SKM-1 treated with dmso at 0.1 percent for 144 hours (cell line): ENCODE measurements around the gene CIAO1.
"Not testable (repeated sequence)": the region's sequence is repeated elsewhere in the genome, so short reads cannot be mapped to it uniquely, and the experiment has no call there.

Experiments
- DNase-seq: peaks from one replicate; lab custom pipeline; 2025; ENCODE audit not compliant: unreplicated experiment; lab: John Stamatoyannopoulos, UW

Gene CIAO1

GRCh38 chr2:96265840-96266679 lies at the start of gene CIAO1, which contains the start of gene TMEM127:
CIAO1 (plus strand) TSS chr2:96266225; CDS start chr2:96266351, 126 bp downstream.
TMEM127 (minus strand) TSS chr2:96265997; CDS start chr2:96265381, 616 bp downstream.
- peak; percentile 96 for DNase-seq

DNA sequence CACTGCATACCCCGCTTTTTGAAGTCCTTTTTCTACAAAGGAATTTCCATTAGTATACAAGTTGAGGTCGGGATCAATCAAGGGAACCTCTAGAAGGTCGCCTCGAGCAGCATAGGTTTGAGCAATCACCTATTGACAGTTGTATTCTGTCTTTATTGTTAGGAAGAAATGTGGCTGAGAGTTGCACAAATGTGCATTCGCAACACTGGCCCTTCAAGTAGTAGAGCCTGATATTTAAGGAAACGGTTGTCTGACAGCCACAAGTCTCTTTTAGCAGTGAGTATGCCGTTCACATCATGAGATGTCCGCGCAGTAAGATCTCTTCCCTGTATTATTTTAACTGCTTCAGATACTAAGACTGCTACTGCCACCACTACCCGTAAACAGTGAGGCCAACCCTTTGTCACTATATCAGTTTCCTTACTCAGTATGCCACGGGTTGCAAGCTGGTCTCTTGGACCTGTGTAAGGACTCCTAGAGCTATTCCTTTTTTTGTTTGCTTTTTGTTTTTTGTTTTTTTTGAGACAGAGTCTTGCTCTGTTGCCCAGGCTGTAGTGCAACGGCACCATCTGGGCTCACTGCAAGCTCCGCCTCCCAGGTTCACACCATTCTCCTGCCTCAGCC lies 47.4 kb upstream of the CIAO1 start:
- DNase-seq: peak; percentile 17

DNA sequence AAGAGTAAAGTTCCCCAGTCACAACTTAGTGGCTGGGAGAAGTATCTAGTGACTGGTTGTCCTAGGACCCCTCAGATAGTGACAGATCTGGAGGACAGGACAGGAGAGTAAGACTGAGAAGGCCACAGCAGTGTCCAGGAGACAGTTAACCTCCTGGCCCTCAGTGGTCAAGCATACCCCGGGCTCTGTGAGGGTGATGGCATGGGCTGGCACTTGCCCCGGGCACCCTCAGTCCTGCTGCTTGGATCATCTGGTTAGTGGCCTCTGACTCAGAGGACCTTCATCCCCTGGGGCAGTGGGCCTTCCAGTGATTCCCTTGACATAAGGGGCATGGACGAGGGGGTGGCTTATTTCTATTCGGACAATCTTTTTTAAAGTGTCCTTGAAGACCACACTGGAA lies 46.1 kb upstream of the CIAO1 start:
- not testable (repeated sequence) for DNase-seq

DNA sequence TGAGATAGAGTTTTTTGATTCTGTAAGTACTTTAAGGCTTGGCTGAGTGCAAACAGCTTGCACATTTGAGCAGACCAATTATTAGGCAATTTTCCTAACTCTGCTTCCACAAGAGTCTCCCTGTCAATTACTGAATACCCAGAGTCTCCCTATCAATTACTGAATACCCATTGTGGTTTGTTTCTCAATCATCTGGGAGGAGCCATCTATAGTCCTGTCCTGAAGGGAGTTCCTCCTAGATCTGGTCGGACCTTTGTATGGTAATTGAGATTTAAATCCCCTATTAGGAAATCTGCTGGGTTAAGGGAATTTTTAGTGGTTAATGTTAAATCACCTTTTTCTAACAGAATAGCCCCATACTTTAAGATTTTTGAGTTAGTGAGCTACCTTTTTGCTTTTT lies 44.9 kb upstream of the CIAO1 start:
- peak; percentile 73 for DNase-seq

DNA sequence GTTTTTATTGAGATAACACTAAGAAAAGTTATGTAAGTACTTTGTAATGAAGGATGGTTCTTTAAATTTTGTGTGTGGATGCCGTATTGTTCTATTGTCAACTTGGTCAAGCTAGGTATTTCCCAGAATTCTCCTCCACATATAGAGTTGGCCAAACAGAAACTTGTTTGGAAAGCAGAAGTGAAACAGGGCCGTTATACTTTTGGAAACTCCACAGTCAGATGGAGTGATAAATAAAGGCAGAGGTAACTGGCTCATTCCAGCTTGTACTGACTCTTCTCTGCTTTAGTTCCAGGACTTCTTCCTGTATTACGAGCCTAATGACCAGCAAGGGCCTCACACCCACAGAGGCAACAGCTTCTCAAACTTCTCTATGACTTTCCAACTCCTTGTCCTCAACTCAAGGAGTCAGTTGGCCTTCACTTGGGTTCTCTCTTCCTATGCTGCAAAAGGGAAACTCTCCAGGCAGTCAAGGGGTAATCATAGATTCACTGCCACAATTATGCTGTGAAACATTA lies 41.0 kb upstream of the CIAO1 start:
- peak; percentile 85 for DNase-seq

GRCh38 chr2:96231316-96231715 lies 34.7 kb upstream of the CIAO1 start:
- DNase-seq: no peak

GRCh38 chr2:96233436-96233835 lies 32.6 kb upstream of the CIAO1 start:
- DNase-seq: peak; percentile 35

GRCh38 chr2:96233880-96234316 lies 32.1 kb upstream of the CIAO1 start:
- peak; percentile 52 for DNase-seq

- no peak for DNase-seq
Observed at GRCh38 chr2:96236882-96237281, 29.1 kb upstream of the CIAO1 start.

GRCh38 chr2:96238266-96238665 lies 27.8 kb upstream of the CIAO1 start:
- DNase-seq: no peak

- DNase-seq: no peak
Observed at GRCh38 chr2:96239091-96239490, 26.9 kb upstream of the CIAO1 start.

DNA sequence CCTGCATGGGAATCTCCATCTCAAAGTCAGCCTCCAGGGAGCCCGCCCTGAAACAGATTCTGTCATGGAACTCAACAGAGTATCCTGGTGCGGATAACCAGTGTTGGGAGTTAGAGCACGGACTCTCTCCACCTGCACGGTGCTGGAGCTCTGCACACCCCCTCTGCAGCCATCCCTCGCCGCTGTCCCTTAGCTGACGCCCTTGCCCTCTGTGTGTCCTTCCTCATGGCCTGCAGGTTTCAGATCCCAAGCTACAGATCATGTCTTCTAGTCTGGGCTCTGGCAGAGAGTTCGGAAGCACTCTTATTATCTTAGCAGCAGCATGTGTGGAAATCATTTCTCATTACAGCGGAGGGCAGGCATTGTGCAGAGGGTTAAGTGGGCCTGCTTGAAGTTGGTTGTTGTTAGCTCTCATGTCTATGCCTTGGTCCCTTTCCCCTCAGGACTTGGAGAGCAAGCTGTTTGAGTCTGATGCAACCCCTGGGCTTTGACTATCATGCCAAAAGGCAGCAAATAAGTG lies 26.2 kb upstream of the CIAO1 start:
- no peak for DNase-seq

DNA sequence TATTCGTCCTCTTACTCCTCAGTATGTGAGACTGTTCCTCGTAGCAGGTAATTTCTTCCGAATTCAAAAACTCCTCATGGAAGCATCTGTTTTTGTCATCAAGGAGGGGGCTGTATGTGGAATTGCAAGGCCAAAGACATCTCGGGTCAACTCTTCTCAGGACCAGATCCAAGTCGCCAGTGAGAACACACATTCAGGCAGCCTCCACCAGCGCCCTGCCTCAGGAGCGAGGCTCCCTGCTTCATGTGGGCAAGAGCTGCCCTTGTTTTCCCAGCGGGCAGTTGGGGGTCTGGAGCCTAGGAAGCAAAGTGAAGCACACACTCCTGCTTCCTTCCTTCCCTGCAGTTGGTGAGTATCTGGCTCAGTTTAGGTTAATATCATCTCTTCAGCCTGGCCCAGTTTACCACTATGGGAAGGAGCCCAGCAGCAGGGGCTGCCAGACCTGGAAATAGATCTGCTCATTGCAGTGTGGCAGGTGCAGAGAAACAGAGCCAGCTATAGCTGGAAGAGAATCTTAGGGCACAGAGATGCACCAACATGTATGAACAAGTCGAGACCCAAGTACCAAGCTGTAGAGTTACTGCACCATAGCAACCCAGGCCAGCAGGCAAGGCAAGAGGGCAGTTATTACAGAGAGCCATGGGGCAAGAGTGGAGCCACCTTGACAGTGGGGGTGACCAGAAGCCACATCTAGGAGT lies 25.5 kb upstream of the CIAO1 start:
- DNase-seq: no peak

DNA sequence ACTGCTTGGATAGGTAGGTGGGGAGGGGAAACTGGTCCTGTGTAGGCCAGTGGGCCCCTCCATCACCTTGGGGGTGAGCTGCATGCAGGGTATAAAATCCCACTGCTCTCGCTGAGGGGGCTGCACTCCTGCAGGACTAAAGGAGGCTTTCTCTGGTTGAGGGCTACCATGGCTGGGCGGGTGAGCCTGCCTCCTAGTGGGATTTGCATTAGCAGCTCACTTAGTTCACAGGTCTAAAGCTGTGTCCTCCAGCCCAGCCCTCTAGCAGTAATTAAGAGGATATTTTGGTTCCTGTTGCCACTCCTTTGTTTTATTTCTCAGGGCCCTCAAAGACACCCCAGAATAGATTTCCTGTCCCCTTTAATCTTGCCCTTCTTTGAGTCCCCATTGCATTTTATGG lies 24.8 kb upstream of the CIAO1 start:
- DNase-seq: no peak

GRCh38 chr2:96241900-96242611 lies 24.0 kb upstream of the CIAO1 start:
- DNase-seq: peak; percentile 76

DNA sequence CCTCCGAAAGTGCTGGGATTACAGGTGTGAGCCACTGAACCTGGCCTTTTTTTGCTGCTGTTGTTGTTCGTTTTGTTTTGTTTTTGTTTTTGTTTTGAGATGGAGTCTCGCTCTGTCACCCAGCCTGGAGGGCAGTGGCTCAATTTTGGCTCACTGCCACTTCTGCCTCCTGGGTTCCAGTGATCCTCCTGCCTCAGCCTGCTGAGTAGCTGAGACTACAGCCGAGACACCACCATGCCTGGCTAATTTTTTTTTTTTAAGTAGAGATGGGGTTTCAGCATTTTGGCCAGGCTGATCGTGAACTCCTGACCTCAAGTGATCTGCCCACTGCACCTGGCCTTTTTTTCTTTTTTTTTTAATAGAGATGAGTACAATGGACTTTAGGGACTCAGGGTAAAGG lies 22.2 kb upstream of the CIAO1 start:
- no peak for DNase-seq

- DNase-seq: peak; percentile 90
Observed at GRCh38 chr2:96245609-96246390, 20.2 kb upstream of the CIAO1 start.

- no peak for DNase-seq
Observed at GRCh38 chr2:96247009-96247408, 19.0 kb upstream of the CIAO1 start.

- no peak for DNase-seq
Observed at GRCh38 chr2:96247896-96248295, 18.1 kb upstream of the CIAO1 start.

- no peak for DNase-seq
Observed at GRCh38 chr2:96248624-96249023, 17.4 kb upstream of the CIAO1 start.
